Keratinocyte (primary cell): ENCODE measurements around the gene UNC13A. TPM values are rescaled to one million over a fixed set of nuclear protein-coding genes. Genes with fewer than 3 reads are reported as not detected.

Source experiments
- DNase-seq: peaks from one replicate; pipeline ENCODE4 v3.0.0-alpha.2; 2011; ENCODE audit warnings: low read depth, missing footprints, low spot score
- FAIRE-seq: peaks from 2 replicates; lab custom pipeline; 2011; peaks lifted over from hg19 to GRCh38; lab: Jason Lieb, UNC
- H2AFZ ChIP-seq: 2 replicates; pipeline ENCODE4 v1.6.0; 2012; ENCODE audit warnings: low read length, control low read depth, inconsistent platforms; ENCODE audit not compliant: control insufficient read depth
- H3K27ac ChIP-seq: 2 replicates; pipeline ENCODE4 v1.5.1; 2011; ENCODE audit warnings: low read length; ENCODE audit not compliant: control insufficient read depth, insufficient read depth
- H3K27me3 ChIP-seq: 3 replicates; pipeline ENCODE4 v1.6.0; 2011; ENCODE audit warnings: low read length; ENCODE audit not compliant: control insufficient read depth, insufficient read depth; ENCODE audit errors: extremely low read depth
- H3K36me3 ChIP-seq, 2 experiments: 2 replicates in 1 of 2; 3 replicates in 1 of 2; pipeline ENCODE4 v1.5.1; 2011; ENCODE audit warnings: low read length in 2 of 2, mild to moderate bottlenecking in 1 of 2; ENCODE audit not compliant: control insufficient read depth in 2 of 2, insufficient read depth in 2 of 2; ENCODE audit errors: extremely low read depth in 1 of 2
- H3K4me1 ChIP-seq: 3 replicates; pipeline ENCODE4 v1.5.1; 2011; ENCODE audit warnings: low read length; ENCODE audit not compliant: control insufficient read depth, insufficient read depth; ENCODE audit errors: extremely low read depth
- H3K4me2 ChIP-seq: 3 replicates; pipeline ENCODE4 v1.6.0; 2011; ENCODE audit warnings: low read depth, low read length; ENCODE audit not compliant: control insufficient read depth, insufficient read depth; ENCODE audit errors: extremely low read depth
- H3K4me3 ChIP-seq, 3 experiments: fragments of 200-600 bp in 1 of 3; sonication (generic) in 1 of 3; 2 replicates in 2 of 3; 3 replicates in 1 of 3; pipeline ENCODE4 v1.5.1; 2011 to 2016; ENCODE audit warnings: low read length in 3 of 3, mild to moderate bottlenecking in 3 of 3, control low read depth in 2 of 3, inconsistent platforms in 1 of 3, low read depth in 1 of 3, mixed read lengths in 1 of 3, mixed run types in 1 of 3, moderate library complexity in 1 of 3; ENCODE audit not compliant: control insufficient read depth in 2 of 3, insufficient read depth in 2 of 3; ENCODE audit errors: extremely low read depth in 1 of 3
- H3K79me2 ChIP-seq: 2 replicates; pipeline ENCODE4 v1.6.0; 2012; ENCODE audit warnings: low read length; ENCODE audit not compliant: control insufficient read depth, insufficient read depth
- H3K9ac ChIP-seq: 3 replicates; pipeline ENCODE4 v1.6.0; 2011; ENCODE audit warnings: low read length; ENCODE audit not compliant: control insufficient read depth, insufficient read depth; ENCODE audit errors: extremely low read depth
- H3K9me1 ChIP-seq: 3 replicates; pipeline ENCODE4 v1.6.0; 2011; ENCODE audit warnings: low read length; ENCODE audit not compliant: control insufficient read depth, insufficient read depth; ENCODE audit errors: extremely low read depth
- H3K9me3 ChIP-seq: 2 replicates; pipeline ENCODE4 v1.5.1; 2012; ENCODE audit warnings: low read depth, low read length; ENCODE audit not compliant: control insufficient read depth
- H4K20me1 ChIP-seq: 3 replicates; pipeline ENCODE4 v1.6.0; 2011; ENCODE audit warnings: low read length; ENCODE audit not compliant: control insufficient read depth, insufficient read depth; ENCODE audit errors: extremely low read depth
- EZH2 ChIP-seq: IDR thresholded peaks from one replicate; pipeline ENCODE4 v1.6.1; 2012; ENCODE audit warnings: inconsistent platforms, mild to moderate bottlenecking, low read length, moderate library complexity
- dilution Hi-C: fragments of 300-500 bp; cut with MboI; formaldehyde crosslinking; loops from one replicate; pipeline ENCODE4 v1.7.0; 2020; ENCODE audit warnings: low sequenced_read_pairs; ENCODE audit not compliant: extremely low pct_ligation_motif_present
- polyA plus RNA-seq, 5 experiments: library from polyadenylated mRNA; depleted of rRNA in 3 of 5; stranded (reverse) in 3 of 5; stranded (forward) in 1 of 5; unstranded in 1 of 5; fragments of >200 nt; gene quantifications; 1 replicate in 1 of 5; 2 replicates in 3 of 5; 3 replicates in 1 of 5; pipeline versions ENCODE4 v1.2.1 to v1.2.3, GENCODE V29; 2011 to 2012; ENCODE audit warnings: missing spikeins in 2 of 5, low read depth in 1 of 5, low replicate concordance in 1 of 5
- TF ChIP-seq, protein P1 (sequence below), 3 experiments: IDR thresholded peaks in 1 of 3; conservative IDR thresholded peaks in 1 of 3; optimal IDR thresholded peaks in 1 of 3; 2 replicates in 2 of 3; 3 replicates in 1 of 3; pipeline versions ENCODE3 to v1.5.1; 2011; ENCODE audit warnings: low read length in 3 of 3, mild to moderate bottlenecking in 3 of 3, moderate library complexity in 2 of 3, control low read depth in 1 of 3, inconsistent platforms in 1 of 3; ENCODE audit not compliant: insufficient read depth in 2 of 3; ENCODE audit errors: extremely low read depth in 1 of 3

Gene UNC13A
- polyA plus RNA-seq, 1 donor (not counting 4 experiments of a cell fraction or from before 2014, with no cell fraction given), result under 0.01 TPM

DNA sequence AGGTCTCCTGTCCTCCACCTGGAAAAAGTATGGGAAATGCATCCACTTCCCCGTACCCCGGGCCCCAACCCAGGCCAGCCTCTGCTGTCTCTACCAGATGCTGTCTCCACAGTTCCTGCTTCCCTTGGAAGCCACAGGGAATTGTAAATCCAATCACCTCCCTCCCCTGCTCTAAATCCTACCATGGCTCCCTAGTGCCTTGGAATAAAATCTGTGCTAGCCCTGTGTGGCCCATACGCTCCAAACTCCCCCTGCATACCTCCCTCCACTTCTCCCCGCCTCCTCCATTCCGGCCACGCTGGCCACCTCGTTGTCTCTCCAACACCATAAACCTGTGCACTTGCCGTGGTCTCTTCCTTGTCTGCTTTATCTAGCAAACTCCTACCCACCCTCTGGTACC is 31.2 kb downstream of the UNC13A start:
- H4K20me1 ChIP-seq, result no peaks in the 10 kb centered on the region
- H3K36me3 ChIP-seq, result no peaks in the 10 kb centered on the region
- H3K4me3 ChIP-seq, result no peak overlapping the region
- DNase-seq (no peak), FAIRE-seq (no peak)
- dilution Hi-C loops, result no loop called here
- H3K9me3 ChIP-seq, result no peaks in the 10 kb centered on the region
- no peaks in the 10 kb centered on the region for H3K9me1 ChIP-seq
- TF ChIP-seq EZH2, result no peak
- TF ChIP-seq, protein P1, sequence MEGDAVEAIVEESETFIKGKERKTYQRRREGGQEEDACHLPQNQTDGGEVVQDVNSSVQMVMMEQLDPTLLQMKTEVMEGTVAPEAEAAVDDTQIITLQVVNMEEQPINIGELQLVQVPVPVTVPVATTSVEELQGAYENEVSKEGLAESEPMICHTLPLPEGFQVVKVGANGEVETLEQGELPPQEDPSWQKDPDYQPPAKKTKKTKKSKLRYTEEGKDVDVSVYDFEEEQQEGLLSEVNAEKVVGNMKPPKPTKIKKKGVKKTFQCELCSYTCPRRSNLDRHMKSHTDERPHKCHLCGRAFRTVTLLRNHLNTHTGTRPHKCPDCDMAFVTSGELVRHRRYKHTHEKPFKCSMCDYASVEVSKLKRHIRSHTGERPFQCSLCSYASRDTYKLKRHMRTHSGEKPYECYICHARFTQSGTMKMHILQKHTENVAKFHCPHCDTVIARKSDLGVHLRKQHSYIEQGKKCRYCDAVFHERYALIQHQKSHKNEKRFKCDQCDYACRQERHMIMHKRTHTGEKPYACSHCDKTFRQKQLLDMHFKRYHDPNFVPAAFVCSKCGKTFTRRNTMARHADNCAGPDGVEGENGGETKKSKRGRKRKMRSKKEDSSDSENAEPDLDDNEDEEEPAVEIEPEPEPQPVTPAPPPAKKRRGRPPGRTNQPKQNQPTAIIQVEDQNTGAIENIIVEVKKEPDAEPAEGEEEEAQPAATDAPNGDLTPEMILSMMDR (optimal IDR thresholded peaks at IDR 0.05 in 1 of 3, IDR thresholded peaks at IDR 0.05 in 1 of 3, conservative IDR thresholded peaks at IDR 0.05 in 1 of 3; ENCODE audit: extremely low read depth in 1 of 3, insufficient read depth in 2 of 3, low read length in 3 of 3), result no peak
- peaks cover 3% of the 10 kb centered on the region for H3K27me3 ChIP-seq
- H2AFZ ChIP-seq, result no peak overlapping the region
- H3K9ac ChIP-seq, result no peak overlapping the region
- H3K4me1 ChIP-seq, result peaks cover 5% of the 10 kb centered on the region
- no peaks in the 10 kb centered on the region for H3K79me2 ChIP-seq
- no peak overlapping the region for H3K27ac ChIP-seq
- no peak overlapping the region for H3K4me2 ChIP-seq

DNA sequence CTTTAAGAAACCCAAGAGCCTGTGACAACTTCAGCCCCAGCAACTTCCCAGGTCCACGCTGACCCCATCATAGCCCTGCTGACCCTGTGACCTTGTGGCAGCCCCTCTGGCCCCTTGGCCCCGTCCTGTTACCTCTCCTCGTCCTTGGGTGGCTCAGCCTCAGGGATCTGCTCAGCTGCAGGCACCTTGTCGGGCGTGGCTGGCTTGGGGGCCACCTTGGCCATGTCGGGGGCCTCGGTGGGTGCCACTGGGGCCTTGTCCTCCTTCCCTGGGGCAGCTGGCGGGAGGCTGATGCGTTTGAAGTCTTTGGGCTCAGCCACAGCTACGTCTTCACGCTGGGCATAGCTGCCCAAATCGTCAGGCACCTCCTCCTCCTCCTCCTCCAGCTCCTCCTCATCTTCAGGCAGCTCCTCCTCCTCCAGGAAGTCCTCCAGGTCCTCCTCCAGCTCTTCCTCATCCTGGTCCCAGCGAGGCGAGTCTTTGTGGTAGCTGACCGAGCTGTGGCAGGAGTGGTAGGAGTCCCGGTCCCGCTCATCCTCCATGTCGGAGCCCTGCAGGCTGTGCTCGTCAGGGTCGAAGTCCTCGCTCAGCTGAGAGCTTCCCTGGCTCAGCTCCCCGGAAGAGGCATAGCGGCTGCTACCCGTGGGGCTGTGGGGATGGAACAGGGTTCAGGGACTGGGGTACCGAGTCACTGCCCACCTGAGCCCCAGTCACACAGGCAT is 32.2 kb downstream of the UNC13A start:
- Histone ChIP-seq H4K20me1 (no peaks in the 10 kb centered on the region), H3K27me3 (peaks cover 3% of the 10 kb centered on the region), H2AFZ (no peak overlapping the region), H3K27ac (no peak overlapping the region), H3K4me2 (no peak overlapping the region), H3K4me1 (peaks cover 5% of the 10 kb centered on the region), H3K4me3 (no peak overlapping the region), H3K9me3 (no peaks in the 10 kb centered on the region), H3K9ac (no peak overlapping the region), H3K9me1 (no peaks in the 10 kb centered on the region), H3K79me2 (no peaks in the 10 kb centered on the region), H3K36me3 (no peaks in the 10 kb centered on the region)
- no peak for FAIRE-seq
- no peak for DNase-seq
- dilution Hi-C loops, result no loop called here
- TF ChIP-seq, protein P1 (optimal IDR thresholded peaks at IDR 0.05 in 1 of 3, IDR thresholded peaks at IDR 0.05 in 1 of 3, conservative IDR thresholded peaks at IDR 0.05 in 1 of 3; ENCODE audit: extremely low read depth in 1 of 3, insufficient read depth in 2 of 3, low read length in 3 of 3), result no peak
- no peak for TF ChIP-seq EZH2
